Breast epithelium (tissue), 4 donors: ENCODE results near the gene DTNB. TPM values are rescaled to one million over a fixed set of nuclear protein-coding genes. Genes with fewer than 3 reads are reported as not detected.

Experiments
- DNase-seq, 2 donors: peaks; one replicate each; pipeline ENCODE4 v3.0.0-alpha.2; 2019; ENCODE audit warnings: low spot score in 2 of 2
- H3K27ac ChIP-seq, 2 donors: fragments of 200-600 bp; sonication (generic) in 1 of 2; one replicate each; pipeline ENCODE4 v1.5.1; 2016 to 2019; ENCODE audit warnings: mild to moderate bottlenecking in 1 of 2
- H3K27me3 ChIP-seq, 2 donors: fragments of 200-600 bp; sonication (generic) in 1 of 2; one replicate each; pipeline versions ENCODE4 v1.5.1 to v1.6.0; 2017 to 2019; ENCODE audit warnings: control low read depth in 1 of 2, mild to moderate bottlenecking in 1 of 2
- H3K36me3 ChIP-seq: fragments of 200-600 bp; one replicate; pipeline ENCODE4 v1.5.1; 2019
- H3K4me1 ChIP-seq, 2 donors: fragments of 200-600 bp; sonication (generic); one replicate each; pipeline ENCODE4 v1.5.1; 2016 to 2019; ENCODE audit warnings: control low read depth in 1 of 2
- H3K4me3 ChIP-seq, 3 donors: fragments of 200-600 bp; sonication (generic); 1 replicate in 2 of 3; 2 replicates in 1 of 3; pipeline ENCODE4 v1.5.1; 2016 to 2019; ENCODE audit warnings: mild to moderate bottlenecking in 3 of 3, moderate library complexity in 2 of 3
- H3K9me3 ChIP-seq, 2 donors: fragments of 200-600 bp; sonication (generic) in 1 of 2; one replicate each; pipeline ENCODE4 v1.5.1; 2016 to 2019; ENCODE audit warnings: control low read depth in 1 of 2
- CTCF ChIP-seq, 3 donors: fragments of 450-650 bp; IDR thresholded peaks; one replicate each; pipeline ENCODE4 v1.5.1; 2016 to 2017; ENCODE audit warnings: antibody characterized with exemption in 3 of 3, mild to moderate bottlenecking in 3 of 3, moderate library complexity in 3 of 3
- POLR2A ChIP-seq: fragments of 450-650 bp; IDR thresholded peaks from one replicate; pipeline ENCODE4 v1.6.1; 2016; ENCODE audit warnings: antibody characterized with exemption, mild to moderate bottlenecking, moderate library complexity
- POLR2AphosphoS5 ChIP-seq, 3 donors: sonication (generic); formaldehyde crosslinking; IDR thresholded peaks; one replicate each; pipeline ENCODE4 v1.6.1; 2017; ENCODE audit warnings: antibody characterized with exemption in 3 of 3
- intact Hi-C: fragments of 100-400 bp; cut with DNase I; formaldehyde crosslinking; loops from one replicate; pipeline ENCODE4 v1.15.1; 2023; ENCODE audit warnings: low total_unique reads
- total RNA-seq, 3 donors: library from RNA; depleted of rRNA; stranded (reverse); fragments of >200 nt; gene quantifications; one replicate each; pipeline ENCODE4 v1.1.0, GENCODE V29; 2016

Gene DTNB
- total RNA-seq, 3 donors from 2014 or later, result 7.8 to 63.4 (median 44.9) TPM

GRCh38 chr2:25454824-25455611 is 218.4 kb downstream of the DTNB start:
- no peaks in the 10 kb centered on the region for H3K4me1 ChIP-seq
- H3K36me3 ChIP-seq, result no peaks in the 10 kb centered on the region
- H3K9me3 ChIP-seq, result no peaks in the 10 kb centered on the region
- no peak for DNase-seq
- H3K27ac ChIP-seq, result no peak overlapping the region
- no peak overlapping the region for H3K4me3 ChIP-seq
- TF ChIP-seq POLR2A (no peak), CTCF (IDR thresholded peaks at IDR 0.05) (no peak), POLR2AphosphoS5 (IDR thresholded peaks at IDR 0.05) (no peak)
- H3K27me3 ChIP-seq, result no peaks in the 10 kb centered on the region
- intact Hi-C loops, result no loop called here

- DNase-seq, result no peak
- Histone ChIP-seq H3K27ac (no peak overlapping the region), H3K4me3 (no peak overlapping the region), H3K4me1 (no peaks in the 10 kb centered on the region), H3K9me3 (no peaks in the 10 kb centered on the region), H3K36me3 (no peaks in the 10 kb centered on the region), H3K27me3 (no peaks in the 10 kb centered on the region)
- intact Hi-C loops, result no loop called here
- TF ChIP-seq POLR2A (no peak), POLR2AphosphoS5 (IDR thresholded peaks at IDR 0.05) (no peak), CTCF (IDR thresholded peaks at IDR 0.05) (no peak)
These were observed 220.0 kb downstream of the DTNB start for GRCh38 chr2:25453199-25453905.

GRCh38 chr2:25448808-25449207 is 224.6 kb downstream of the DTNB start:
- intact Hi-C loops, result no loop called here
- Histone ChIP-seq H3K27ac (no peak overlapping the region), H3K36me3 (no peaks in the 10 kb centered on the region), H3K4me1 (no peaks in the 10 kb centered on the region), H3K9me3 (no peaks in the 10 kb centered on the region), H3K27me3 (no peaks in the 10 kb centered on the region), H3K4me3 (no peak overlapping the region)
- no peak for DNase-seq
- no peak for TF ChIP-seq POLR2AphosphoS5 (IDR thresholded peaks at IDR 0.05)
- no peak for TF ChIP-seq CTCF (IDR thresholded peaks at IDR 0.05)
- no peak for TF ChIP-seq POLR2A

GRCh38 chr2:25447018-25447417 is 226.4 kb downstream of the DTNB start:
- Histone ChIP-seq H3K27me3 (no peaks in the 10 kb centered on the region), H3K27ac (no peak overlapping the region), H3K4me1 (no peaks in the 10 kb centered on the region), H3K4me3 (no peak overlapping the region), H3K9me3 (no peaks in the 10 kb centered on the region), H3K36me3 (no peaks in the 10 kb centered on the region)
- DNase-seq, result no peak
- intact Hi-C loops, result no loop called here
- TF ChIP-seq POLR2A, result no peak
- TF ChIP-seq CTCF (IDR thresholded peaks at IDR 0.05), result no peak
- TF ChIP-seq POLR2AphosphoS5 (IDR thresholded peaks at IDR 0.05), result no peak

GRCh38 chr2:25446122-25446521 is 227.3 kb downstream of the DTNB start:
- Histone ChIP-seq H3K27ac (no peak overlapping the region), H3K9me3 (no peaks in the 10 kb centered on the region), H3K27me3 (no peaks in the 10 kb centered on the region), H3K4me1 (no peaks in the 10 kb centered on the region), H3K4me3 (no peak overlapping the region), H3K36me3 (no peaks in the 10 kb centered on the region)
- intact Hi-C loops, result no loop called here
- TF ChIP-seq CTCF (IDR thresholded peaks at IDR 0.05) (no peak), POLR2AphosphoS5 (IDR thresholded peaks at IDR 0.05) (no peak), POLR2A (no peak)
- no peak for DNase-seq
